ENCODE data around the gene GOSR2. TPM values are rescaled to one million over a fixed set of nuclear protein-coding genes. Genes with fewer than 3 reads are reported as not detected.

Gene GOSR2
- total RNA-seq, 1 experiment from 2014 or later: 52.9 TPM

- H2AFZ ChIP-seq (ENCODE audit: low read depth, low read length, poor library complexity, severe bottlenecking): no peak overlapping the region
- no peak for DNase-seq (ENCODE audit: low read depth, low spot score)
- H3K9me2 ChIP-seq (ENCODE audit: insufficient read depth): no peaks in the 10 kb centered on the region
- H3K9ac ChIP-seq (ENCODE audit: low read length): no peak overlapping the region
- H3K4me2 ChIP-seq (ENCODE audit: low read length): no peak overlapping the region
- H3K4me1 ChIP-seq (ENCODE audit: control insufficient read depth in 1 of 2, insufficient read depth in 2 of 2, low read length in 2 of 2): peaks cover 4% of the 10 kb centered on the region in 2 experiments; a peak in 3 of 4 replicates
- H4K20me1 ChIP-seq (ENCODE audit: insufficient read depth): no peaks in the 10 kb centered on the region
- POLR2A ChIA-PET: interaction anchor here (0.6 kb wide), 1 partner anchor 83 kb away, joined by 4 read pairs; no protein-coding TSS in a partner anchor
- ATAC-seq: no peak
- no peaks in the 10 kb centered on the region for H3K36me3 ChIP-seq (ENCODE audit: control insufficient read depth in 1 of 2, insufficient read depth in 2 of 2, low read length in 2 of 2)
- TF ChIP-seq FOSL1 (IDR thresholded peaks at IDR 0.05; ENCODE audit: low read depth): no peak
- TF ChIP-seq ZFX (IDR thresholded peaks at IDR 0.05): no peak
- CTCF ChIA-PET: interaction anchor here (1.4 kb wide), 1 partner anchor 42 kb away, joined by 5 read pairs; no protein-coding TSS in a partner anchor
- no peaks in the 10 kb centered on the region for H3K79me2 ChIP-seq (ENCODE audit: insufficient read depth, low read length)
- BruUV-seq (replicated peaks): no TSS peak
- H3K9me3 ChIP-seq (ENCODE audit: control insufficient read depth in 1 of 2, insufficient read depth in 1 of 2, low read depth in 1 of 2, low read length in 2 of 2): no peaks in the 10 kb centered on the region
- intact Hi-C loops (cut with micrococcal nuclease): no loop called here
- no peaks in the 10 kb centered on the region for H3K27me3 ChIP-seq (ENCODE audit: insufficient read depth, low read length)
- no peak overlapping the region for H3K4me3 ChIP-seq (replicated peaks in 1 of 2; ENCODE audit: low read depth in 1 of 2, low read length in 2 of 2)
- RAD21 ChIA-PET (ENCODE audit: low non-redundant PET in 1 of 2, low total read pairs in 2 of 2, uncharacterized antibody in 2 of 2, unreplicated experiment in 2 of 2): no interaction called here
- no peak overlapping the region for H3K27ac ChIP-seq (ENCODE audit: low read depth, low read length)
Measured at GRCh38 chr17:46984341-46984740, 61.4 kb downstream of the GOSR2 start.

DNA sequence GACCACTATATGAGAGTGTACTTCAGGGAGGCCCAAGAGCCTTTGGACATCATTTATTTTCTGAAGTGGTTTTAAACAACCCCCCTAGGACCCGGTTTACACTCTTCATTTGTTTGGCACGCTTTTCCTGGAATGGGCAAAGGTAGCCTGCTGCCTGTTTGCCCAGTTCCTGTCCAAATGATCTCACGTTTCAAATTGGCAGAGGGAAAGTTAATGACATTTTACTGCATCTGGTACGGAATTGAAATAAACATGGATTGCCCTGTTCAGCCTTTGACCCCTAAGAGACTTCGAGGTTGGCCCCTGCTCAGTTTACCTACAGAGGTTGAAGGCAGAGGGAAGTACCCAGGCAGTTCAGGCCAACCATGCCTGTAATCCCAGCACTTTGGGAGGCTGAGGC, 61.9 kb downstream of the GOSR2 start:
- no TSS peak for BruUV-seq (replicated peaks)
- no peaks in the 10 kb centered on the region for H3K4me1 ChIP-seq (ENCODE audit: control insufficient read depth in 1 of 2, insufficient read depth in 2 of 2, low read length in 2 of 2)
- H4K20me1 ChIP-seq (ENCODE audit: insufficient read depth): no peaks in the 10 kb centered on the region
- H3K4me2 ChIP-seq (ENCODE audit: low read length): no peak overlapping the region
- H3K79me2 ChIP-seq (ENCODE audit: insufficient read depth, low read length): no peaks in the 10 kb centered on the region
- H3K9ac ChIP-seq (ENCODE audit: low read length): no peak overlapping the region
- intact Hi-C loops (cut with micrococcal nuclease): no loop called here
- ChIA-PET CTCF (interaction anchor here (1.4 kb wide), 1 partner anchor 43 kb away, joined by 5 read pairs; no protein-coding TSS in a partner anchor), RAD21 (ENCODE audit: low non-redundant PET in 1 of 2, low total read pairs in 2 of 2, uncharacterized antibody in 2 of 2, unreplicated experiment in 2 of 2) (no interaction called here), POLR2A (no interaction called here)
- no peaks in the 10 kb centered on the region for H3K27me3 ChIP-seq (ENCODE audit: insufficient read depth, low read length)
- DNase-seq (ENCODE audit: low read depth, low spot score) (no peak), ATAC-seq (no peak)
- no peak overlapping the region for H3K4me3 ChIP-seq (replicated peaks in 1 of 2; ENCODE audit: low read depth in 1 of 2, low read length in 2 of 2)
- no peak overlapping the region for H2AFZ ChIP-seq (ENCODE audit: low read depth, low read length, poor library complexity, severe bottlenecking)
- no peaks in the 10 kb centered on the region for H3K36me3 ChIP-seq (ENCODE audit: control insufficient read depth in 1 of 2, insufficient read depth in 2 of 2, low read length in 2 of 2)
- no peaks in the 10 kb centered on the region for H3K9me2 ChIP-seq (ENCODE audit: insufficient read depth)
- no peaks in the 10 kb centered on the region for H3K9me3 ChIP-seq (ENCODE audit: control insufficient read depth in 1 of 2, insufficient read depth in 1 of 2, low read depth in 1 of 2, low read length in 2 of 2)
- no peak overlapping the region for H3K27ac ChIP-seq (ENCODE audit: low read depth, low read length)
- TF ChIP-seq SP1 (IDR thresholded peaks at IDR 0.05; ENCODE audit: low read depth) (no peak), CTCF (IDR thresholded peaks at IDR 0.05 in 2 of 3, conservative IDR thresholded peaks at IDR 0.05 in 1 of 3; ENCODE audit: borderline replicate concordance in 1 of 3, insufficient read depth in 1 of 3, low read depth in 2 of 3, low read length in 2 of 3) (no peak), FOSL1 (IDR thresholded peaks at IDR 0.05; ENCODE audit: low read depth) (no peak), CBX3 (IDR thresholded peaks at IDR 0.05; ENCODE audit: low read depth) (no peak), SIN3A (IDR thresholded peaks at IDR 0.05; ENCODE audit: low read depth) (no peak), SRF (IDR thresholded peaks at IDR 0.05; ENCODE audit: low read depth) (no peak), CEBPB (IDR thresholded peaks at IDR 0.05; ENCODE audit: low read depth) (no peak), TCF7L2 (IDR thresholded peaks at IDR 0.05; ENCODE audit: borderline replicate concordance, extremely low read depth, insufficient read depth, insufficient read length) (no peak), ELF1 (IDR thresholded peaks at IDR 0.05; ENCODE audit: borderline replicate concordance, low read depth) (no peak), RAD21 (IDR thresholded peaks at IDR 0.05; ENCODE audit: low read depth) (no peak), YY1 (IDR thresholded peaks at IDR 0.05; ENCODE audit: extremely low read depth, insufficient replicate concordance, low read depth, low read length) (no peak), EGR1 (IDR thresholded peaks at IDR 0.05; ENCODE audit: low read depth) (no peak), ZNF274 (IDR thresholded peaks at IDR 0.05; ENCODE audit: low read depth, low read length) (no peak), REST (IDR thresholded peaks at IDR 0.05; ENCODE audit: low read depth) (no peak)
- TF ChIP-seq, protein P1, sequence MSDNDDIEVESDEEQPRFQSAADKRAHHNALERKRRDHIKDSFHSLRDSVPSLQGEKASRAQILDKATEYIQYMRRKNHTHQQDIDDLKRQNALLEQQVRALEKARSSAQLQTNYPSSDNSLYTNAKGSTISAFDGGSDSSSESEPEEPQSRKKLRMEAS (IDR thresholded peaks at IDR 0.05): no peak

Measured in HCT116 (cell line).